GM12872 (cell line): ENCODE data around the gene ADGRV1.

Source experiments
- CTCF ChIP-seq: IDR thresholded peaks from 3 replicates; pipeline ENCODE4 v1.5.1; 2011; ENCODE audit warnings: low read depth, mild to moderate bottlenecking, low read length, moderate library complexity; ENCODE audit not compliant: insufficient read depth

Gene ADGRV1

GRCh38 chr5:90792725-90793124 lies 234.1 kb downstream of the ADGRV1 start:
- TF ChIP-seq CTCF: no peak

GRCh38 chr5:90793183-90793582 lies 234.6 kb downstream of the ADGRV1 start:
- TF ChIP-seq CTCF: no peak

- peak; percentile 68 for TF ChIP-seq CTCF
Observed at GRCh38 chr5:90802474-90803317, 244.1 kb downstream of the ADGRV1 start.

- TF ChIP-seq CTCF: no peak
Observed at GRCh38 chr5:90803381-90803780, 244.8 kb downstream of the ADGRV1 start.

GRCh38 chr5:90803876-90804275 lies 245.3 kb downstream of the ADGRV1 start:
- TF ChIP-seq CTCF: no peak

GRCh38 chr5:90807496-90807895 lies 248.9 kb downstream of the ADGRV1 start:
- no peak for TF ChIP-seq CTCF

- TF ChIP-seq CTCF: no peak
Observed at GRCh38 chr5:90809311-90810056, 250.9 kb downstream of the ADGRV1 start.
